ENCODE measurements around the gene PPP2R2C.

The PPP2R2C gene

GRCh38 chr4:6449746-6450369, 22.6 kb downstream of the PPP2R2C start:
- no peak for DNase-seq (ENCODE audit: low read depth, low spot score)

GRCh38 chr4:6449335-6449734, 23.1 kb downstream of the PPP2R2C start:
- DNase-seq (ENCODE audit: low read depth, low spot score): no peak

GRCh38 chr4:6448476-6449170, 23.8 kb downstream of the PPP2R2C start:
- DNase-seq (ENCODE audit: low read depth, low spot score): no peak

- DNase-seq (ENCODE audit: low read depth, low spot score): no peak
These were observed 24.7 kb downstream of the PPP2R2C start for GRCh38 chr4:6447672-6448171.

GRCh38 chr4:6446538-6447451, 25.6 kb downstream of the PPP2R2C start:
- no peak for DNase-seq (ENCODE audit: low read depth, low spot score)

GRCh38 chr4:6446130-6446482, 26.3 kb downstream of the PPP2R2C start:
- no peak for DNase-seq (ENCODE audit: low read depth, low spot score)

GRCh38 chr4:6445403-6446129, 26.8 kb downstream of the PPP2R2C start:
- no peak for DNase-seq (ENCODE audit: low read depth, low spot score)

- no peak for DNase-seq (ENCODE audit: low read depth, low spot score)
These were observed 27.8 kb downstream of the PPP2R2C start for GRCh38 chr4:6444582-6444981.

- no peak for DNase-seq (ENCODE audit: low read depth, low spot score)
These were observed 29.1 kb downstream of the PPP2R2C start for GRCh38 chr4:6443035-6444023.

GRCh38 chr4:6442555-6442954, 29.9 kb downstream of the PPP2R2C start:
- DNase-seq (ENCODE audit: low read depth, low spot score): no peak

- no peak for DNase-seq (ENCODE audit: low read depth, low spot score)
These were observed 30.7 kb downstream of the PPP2R2C start for GRCh38 chr4:6441758-6442157.

GRCh38 chr4:6441202-6441582, 31.2 kb downstream of the PPP2R2C start:
- DNase-seq (ENCODE audit: low read depth, low spot score): no peak

GRCh38 chr4:6440506-6441201, 31.8 kb downstream of the PPP2R2C start:
- no peak for DNase-seq (ENCODE audit: low read depth, low spot score)

- no peak for DNase-seq (ENCODE audit: low read depth, low spot score)
These were observed 33.2 kb downstream of the PPP2R2C start for GRCh38 chr4:6439120-6439762.

GRCh38 chr4:6437826-6438238, 34.6 kb downstream of the PPP2R2C start:
- DNase-seq (ENCODE audit: low read depth, low spot score): no peak

- no peak for DNase-seq (ENCODE audit: low read depth, low spot score)
These were observed 37.4 kb downstream of the PPP2R2C start for GRCh38 chr4:6435010-6435409.

GRCh38 chr4:6430927-6431326, 41.5 kb downstream of the PPP2R2C start:
- no peak for DNase-seq (ENCODE audit: low read depth, low spot score)

- no peak for DNase-seq (ENCODE audit: low read depth, low spot score)
These were observed 44.8 kb downstream of the PPP2R2C start for GRCh38 chr4:6427439-6428090.
